T-helper 2 cell treated with Interferon-gamma antibody and Interleukin-4, amounts not matched to agents 100 ng/mL and 5 ng/mL, for 36 hours (primary cell): Measurements from ENCODE around the gene BBS1. TPM values are rescaled to one million over a fixed set of nuclear protein-coding genes. Genes with fewer than 3 reads are reported as not detected.
"Not testable (repeated sequence)": the region's sequence is repeated elsewhere in the genome, so short reads cannot be mapped to it uniquely, and the experiment has no call there.

Experiments used
- intact Hi-C: fragments of 100-400 bp; cut with micrococcal nuclease; formaldehyde crosslinking; loops from one replicate; pipeline ENCODE4 v1.15.1; 2023
- total RNA-seq: library from RNA; stranded (reverse); gene quantifications from 2 replicates; pipeline ENCODE4 v1.2.3, GENCODE V29; 2022

The BBS1 gene
- total RNA-seq, result 14.9 and 18.2 TPM in 2 replicates

DNA sequence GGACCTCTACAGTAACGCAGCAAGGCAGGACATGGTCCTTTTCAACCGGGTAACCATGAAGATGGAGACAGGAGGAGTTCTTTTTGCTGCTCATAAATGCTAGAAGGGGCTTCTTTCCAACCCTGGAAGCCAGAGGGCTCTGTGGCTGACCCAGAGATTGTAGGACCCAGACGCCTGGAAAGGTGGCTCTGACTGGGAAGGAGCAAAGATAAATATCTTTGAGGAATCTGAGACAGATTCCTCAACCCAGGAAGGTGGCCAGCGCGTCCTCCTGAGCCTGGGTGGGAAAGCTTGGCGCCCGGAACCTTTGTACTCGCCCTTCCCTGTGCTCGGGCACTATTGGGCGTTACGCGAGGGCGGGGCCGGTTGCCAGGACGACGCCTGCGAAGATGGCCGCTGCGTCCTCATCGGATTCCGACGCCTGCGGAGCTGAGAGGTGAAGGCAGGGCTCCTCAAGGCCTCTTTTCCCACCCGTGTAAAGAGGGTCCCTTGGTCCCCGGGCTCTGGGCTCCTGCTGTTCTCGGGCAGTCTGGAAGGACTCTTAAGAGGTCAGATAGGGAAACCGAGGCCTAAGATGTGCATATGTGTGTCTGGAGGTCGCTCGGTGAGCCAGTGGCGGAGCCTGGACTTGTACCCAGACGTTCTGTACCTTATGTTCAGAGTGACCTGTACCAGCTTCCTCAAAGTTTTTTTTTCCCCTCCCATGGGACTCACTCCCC, at the start of gene BBS1:
Gene BBS1, plus strand, starts transcription at position 365 of the 719 bp plus-strand sequence. Its CDS starts 25 bp downstream, at position 390.
- intact Hi-C loops, result loop anchor here (1.0 kb wide), 1 partner anchor 30 kb away; the partner anchor contains the start of gene DPP3

DNA sequence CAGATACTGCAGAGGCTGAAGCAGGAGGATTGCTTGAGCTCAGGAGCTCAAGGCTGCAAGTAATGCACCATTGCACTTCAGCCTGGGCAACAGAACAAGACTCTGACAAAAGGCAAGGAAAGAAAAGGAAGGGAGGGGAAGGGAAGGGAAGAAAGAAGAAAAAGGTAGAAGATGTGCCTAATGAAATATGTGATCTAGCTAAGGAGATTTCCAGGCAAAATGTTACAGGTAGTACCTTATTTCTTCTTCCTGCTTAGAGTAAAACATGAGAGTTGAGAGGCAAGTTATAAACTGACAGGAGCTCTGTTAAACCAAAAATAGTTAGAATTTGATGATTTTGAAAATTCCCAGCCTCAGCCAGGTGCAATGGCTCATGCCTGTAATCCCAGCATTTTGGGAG, 48.4 kb upstream of the BBS1 start:
- intact Hi-C loops, result no loop called here

DNA sequence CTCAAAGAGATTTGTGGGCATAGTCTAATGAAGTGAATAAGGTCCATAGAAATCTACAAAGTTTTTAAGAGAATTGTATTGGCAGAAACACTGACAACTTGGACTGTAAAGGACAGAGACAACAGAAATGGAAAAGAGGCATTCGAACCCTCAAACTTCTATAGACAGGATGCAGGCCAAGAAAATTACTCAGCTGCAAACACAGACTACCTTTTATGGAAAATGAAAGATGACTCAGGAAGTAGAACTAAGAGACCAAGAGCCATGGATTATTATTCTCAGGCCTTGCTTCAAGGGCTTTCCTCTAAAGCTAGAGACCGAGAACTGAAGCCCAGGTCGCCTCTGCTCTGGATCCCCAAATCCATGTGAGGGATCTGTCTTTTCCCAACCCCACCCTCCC, 47.5 kb upstream of the BBS1 start:
- intact Hi-C loops, result no loop called here

DNA sequence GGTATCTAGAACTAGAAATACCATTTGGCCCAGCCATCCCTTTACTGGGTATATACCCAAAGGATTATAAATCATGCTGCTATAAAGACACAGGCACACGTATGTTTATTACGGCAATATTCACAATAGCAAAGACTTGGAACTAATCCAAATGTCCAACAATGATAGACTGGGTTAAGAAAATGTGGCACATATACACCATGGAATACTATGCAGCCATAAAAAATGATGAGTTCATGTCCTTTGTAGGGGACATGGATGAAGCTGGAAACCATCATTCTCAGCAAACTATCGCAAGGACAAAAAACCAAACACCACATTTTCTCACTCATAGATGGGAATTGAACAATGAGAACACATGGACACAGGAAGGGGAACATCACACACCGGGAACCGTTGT, 46.3 kb upstream of the BBS1 start:
- intact Hi-C loops, result not testable (repeated sequence)

DNA sequence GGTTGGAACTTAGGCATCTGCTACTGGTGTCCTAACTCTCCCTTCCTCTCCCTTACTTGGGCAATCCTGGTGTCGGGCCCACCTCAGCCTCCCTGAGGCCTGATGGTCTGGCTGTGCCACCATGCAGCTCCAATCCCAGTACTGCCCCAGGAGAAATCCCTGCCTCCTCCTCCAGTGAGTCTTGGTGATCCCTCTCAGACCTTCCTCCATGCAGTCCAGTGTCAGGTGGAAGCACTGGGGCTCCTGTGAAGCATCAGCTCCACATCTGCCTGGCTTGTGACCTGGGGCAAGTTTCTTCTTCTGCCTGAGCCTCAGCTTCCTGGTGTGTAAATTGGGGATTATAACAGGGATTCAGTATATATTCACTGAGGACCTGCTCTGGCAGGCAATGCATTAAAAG, 45.5 kb upstream of the BBS1 start:
- intact Hi-C loops, result no loop called here

DNA sequence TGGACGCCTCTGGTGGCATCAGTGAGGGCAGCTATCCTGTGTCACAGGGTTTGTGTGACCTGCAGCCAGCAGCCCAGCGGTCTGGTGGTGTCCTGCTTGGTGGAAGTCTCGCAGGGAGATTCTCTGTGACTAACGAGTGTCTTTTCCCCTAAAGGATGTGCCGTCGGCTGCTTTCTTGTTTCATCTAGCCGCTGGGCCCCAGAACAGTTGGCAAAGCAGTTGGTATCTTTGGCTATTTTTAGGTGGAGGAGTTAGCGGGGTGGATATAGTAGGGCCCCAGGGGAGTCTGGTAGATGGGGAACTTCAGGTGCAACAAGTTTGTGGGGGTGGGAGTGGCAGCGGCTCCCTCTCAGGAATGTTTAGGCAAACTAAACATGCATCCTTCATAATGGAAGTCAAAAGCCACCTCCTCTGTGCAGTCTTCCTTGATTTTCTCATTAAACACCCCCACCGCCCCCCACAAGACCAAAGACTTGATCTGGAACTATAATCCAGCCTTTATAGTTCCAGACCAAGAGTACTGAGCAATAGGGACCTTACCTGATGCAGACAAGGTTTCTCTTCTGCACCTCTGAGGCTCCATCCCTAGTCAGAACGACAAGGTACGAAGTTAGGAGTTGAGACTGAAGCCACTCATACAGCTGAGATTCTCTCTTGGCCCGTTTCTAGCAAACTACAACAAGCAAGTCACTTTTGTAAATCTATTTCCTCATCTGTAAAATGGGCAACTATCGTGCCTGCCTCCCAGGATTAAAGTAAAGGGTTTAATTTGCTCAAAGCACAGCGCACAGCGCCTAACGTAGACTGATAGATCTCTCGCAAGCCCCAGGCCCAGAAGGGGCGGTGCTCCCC, 44.8 kb upstream of the BBS1 start:
- intact Hi-C loops, result loop anchor here (1.0 kb wide), 3 partner anchors 15 to 153 kb away; partner anchors contain the start of gene DPP3

DNA sequence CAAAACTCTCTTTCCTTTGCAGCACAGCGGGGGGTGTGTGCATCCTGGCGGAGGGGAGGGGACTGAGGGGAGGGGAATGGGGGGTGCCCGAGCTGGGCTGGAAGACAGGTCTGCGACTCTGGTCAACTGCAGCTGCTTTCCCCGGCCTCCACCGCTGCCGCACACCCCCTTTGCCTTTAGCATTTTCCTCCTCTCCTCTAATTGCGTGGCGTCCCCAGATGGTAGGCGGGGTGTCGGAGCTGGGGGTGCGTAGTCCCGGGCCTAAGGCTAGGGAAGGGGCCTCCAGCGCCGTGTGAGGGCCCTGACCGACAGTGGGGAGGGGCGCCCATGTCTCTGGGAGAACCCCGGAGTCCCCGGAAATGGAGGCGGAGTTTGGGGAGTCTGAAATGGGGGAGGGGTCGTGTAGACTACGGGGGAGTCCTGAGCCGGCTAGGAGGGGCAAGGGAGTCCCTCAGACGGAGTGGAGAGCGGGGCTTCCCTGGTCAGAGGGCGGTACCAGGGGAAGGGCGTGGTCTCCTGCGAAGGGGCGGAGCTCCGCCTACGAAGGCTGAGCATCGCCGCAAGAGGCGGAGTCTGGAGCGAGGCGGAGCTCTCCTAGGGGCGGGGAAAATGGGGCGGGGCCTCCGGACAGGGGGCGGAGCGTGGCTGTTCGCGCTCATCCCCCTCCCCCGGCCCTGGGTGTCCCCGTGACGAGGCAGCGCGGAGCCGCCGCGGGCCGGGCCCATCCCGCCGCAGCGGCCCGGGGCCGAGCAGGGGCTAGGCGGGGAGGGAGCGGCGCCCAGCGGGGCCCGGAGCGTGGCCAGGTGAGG, 44.0 kb upstream of the BBS1 start, which contains the start of gene PELI3:
Gene PELI3, plus strand, starts transcription at position 681 of the 809 bp plus-strand sequence. CDS start 1,224 bp downstream, outside the sequence.
- intact Hi-C loops, result loop anchor here (1.0 kb wide), 3 partner anchors 14 to 154 kb away; partner anchors contain the start of gene DPP3

DNA sequence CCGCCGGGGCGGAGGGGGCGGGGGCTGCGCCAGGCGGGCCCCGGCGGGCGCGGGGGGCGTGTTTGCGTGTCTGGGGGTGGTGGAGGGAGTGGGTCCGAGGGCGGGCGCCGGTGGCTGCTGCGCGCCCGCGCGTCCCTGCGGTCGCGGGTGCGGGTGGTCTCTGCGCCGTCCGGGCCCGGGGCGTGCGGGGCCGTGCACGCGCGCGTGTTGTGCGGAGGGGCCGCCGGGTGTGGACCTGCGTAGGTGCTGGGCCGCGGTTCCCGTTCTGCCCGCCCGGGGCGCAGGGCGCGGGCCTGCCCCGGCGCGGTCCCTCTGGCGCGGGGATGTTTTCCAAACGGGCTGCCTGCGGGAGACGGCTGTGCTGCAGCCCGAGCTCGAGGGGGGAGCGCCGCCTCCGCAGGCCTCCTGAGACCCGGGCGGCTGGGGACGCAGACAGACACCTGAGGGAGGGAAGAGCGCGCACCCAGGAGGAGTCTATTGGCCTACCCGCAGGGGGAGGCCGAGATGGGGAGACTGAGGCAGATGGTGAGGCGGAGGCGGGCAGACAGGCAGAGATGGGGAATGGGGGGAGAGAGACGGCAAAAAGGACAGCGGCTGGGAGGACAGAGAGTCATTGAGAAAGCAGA, 43.3 kb upstream of the BBS1 start:
- intact Hi-C loops, result no loop called here

DNA sequence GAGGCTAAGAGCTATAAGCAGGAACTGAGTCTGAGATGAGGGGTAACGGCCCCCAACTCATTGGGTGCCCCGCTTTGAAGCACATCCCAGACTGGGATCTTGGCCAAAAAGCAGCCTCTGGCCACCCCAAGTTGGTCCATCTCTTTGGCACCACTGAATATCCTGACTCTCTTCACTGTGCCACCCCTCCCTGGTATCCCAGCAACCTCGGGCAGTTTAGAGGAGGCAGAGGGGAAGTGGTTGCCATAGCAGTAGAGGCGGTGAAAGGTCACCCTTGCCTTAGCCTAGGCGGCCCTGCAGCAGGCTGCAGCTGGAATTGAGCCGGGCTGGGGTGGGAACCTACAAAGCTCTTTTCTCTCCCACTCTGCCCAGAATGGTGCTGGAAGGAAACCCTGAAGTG, 42.7 kb upstream of the BBS1 start:
- intact Hi-C loops, result no loop called here

DNA sequence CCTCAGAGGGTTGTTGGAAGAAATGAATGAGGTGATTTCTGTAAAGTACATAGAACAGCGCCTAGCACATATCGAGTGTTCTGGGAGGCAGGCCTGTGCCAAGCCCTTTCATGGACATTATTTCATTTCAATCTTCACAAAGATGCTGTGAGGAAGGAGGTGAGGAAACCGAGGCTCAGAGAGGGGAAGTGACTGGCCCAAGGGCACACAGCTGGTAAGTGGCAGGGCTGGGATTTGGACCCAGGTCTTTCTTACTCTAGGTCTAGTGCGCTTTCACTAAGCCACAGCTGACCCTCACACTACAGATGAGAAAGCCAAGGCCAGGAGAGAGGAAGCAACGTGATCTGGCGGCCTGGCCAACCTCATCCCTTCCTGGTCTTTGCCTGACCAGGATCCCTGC, 41.7 kb upstream of the BBS1 start:
- intact Hi-C loops, result no loop called here

DNA sequence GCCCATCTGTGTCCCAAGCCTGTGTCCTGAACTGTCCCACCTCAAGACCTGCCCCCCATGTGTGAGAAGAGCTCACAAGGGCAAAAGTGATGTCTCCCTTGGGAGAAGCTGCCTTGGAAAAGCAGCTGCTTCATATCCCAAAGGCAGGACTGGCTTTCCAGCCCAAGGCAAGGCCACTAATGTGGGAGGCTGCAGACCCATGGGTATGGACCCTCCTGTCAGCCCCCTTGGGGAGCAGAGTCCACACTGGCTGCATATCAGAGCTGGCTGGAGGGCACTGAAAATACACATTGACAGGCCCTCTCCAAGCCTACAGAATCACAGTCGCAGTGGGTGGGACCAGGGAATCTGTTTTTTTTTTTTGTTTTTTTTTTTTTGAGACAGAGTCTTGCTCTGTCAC, 41.0 kb upstream of the BBS1 start:
- intact Hi-C loops, result no loop called here

DNA sequence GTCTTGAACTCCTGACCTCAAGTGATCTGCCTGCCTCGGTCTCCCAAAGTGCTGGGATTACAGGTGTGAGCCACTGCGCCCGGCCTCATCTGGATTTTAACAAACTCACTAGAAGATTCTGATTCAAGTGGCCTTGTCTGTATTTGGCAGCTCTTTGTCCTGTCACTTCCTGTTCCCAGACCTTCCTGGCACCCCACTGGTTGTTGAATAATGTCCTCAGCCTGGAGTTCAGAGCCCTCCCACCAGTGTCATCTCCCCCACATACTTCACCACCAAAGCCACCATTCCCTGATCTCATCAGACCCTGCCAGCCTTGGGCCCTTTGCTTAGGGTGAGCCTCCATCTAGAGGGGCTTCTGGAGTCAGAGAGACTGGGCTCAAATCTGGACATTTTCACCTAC, 40.4 kb upstream of the BBS1 start:
- intact Hi-C loops, result no loop called here

DNA sequence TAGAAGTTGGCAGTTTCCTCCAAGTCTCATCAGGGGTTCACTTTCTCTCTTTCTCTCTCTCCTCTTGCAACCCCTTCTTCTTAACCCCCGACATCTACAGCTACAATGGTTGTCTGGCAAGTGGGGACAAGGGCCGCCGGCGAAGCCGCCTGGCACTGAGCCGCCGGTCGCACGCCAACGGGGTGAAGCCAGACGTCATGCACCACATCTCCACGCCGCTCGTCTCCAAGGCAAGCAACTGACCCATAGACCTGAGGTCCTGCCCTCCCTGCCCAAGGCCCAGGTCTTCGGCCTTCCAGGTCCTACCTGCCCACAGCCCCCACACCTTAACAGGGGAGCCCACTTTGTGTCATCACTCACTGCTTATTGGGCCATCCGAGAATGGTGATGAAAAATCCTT, 39.3 kb upstream of the BBS1 start:
- intact Hi-C loops, result no loop called here

DNA sequence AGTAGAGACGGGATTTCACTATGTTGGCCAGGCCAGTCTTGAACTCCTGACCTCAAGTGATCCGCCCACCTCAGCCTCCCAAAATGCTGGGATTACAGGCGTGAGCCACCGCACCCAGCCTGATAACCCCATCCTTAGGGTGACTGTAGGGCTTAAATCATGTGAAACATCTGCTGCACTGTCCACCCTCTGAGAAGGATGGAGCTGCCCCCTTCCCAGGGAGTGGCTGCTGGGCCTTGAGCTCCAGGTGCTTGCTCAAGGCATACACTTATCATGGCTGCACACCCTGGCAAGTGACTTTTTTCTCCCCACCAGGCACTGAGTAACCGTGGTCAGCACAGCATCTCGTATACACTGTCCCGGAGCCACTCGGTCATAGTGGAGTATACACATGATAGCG, 38.4 kb upstream of the BBS1 start:
- intact Hi-C loops, result no loop called here

DNA sequence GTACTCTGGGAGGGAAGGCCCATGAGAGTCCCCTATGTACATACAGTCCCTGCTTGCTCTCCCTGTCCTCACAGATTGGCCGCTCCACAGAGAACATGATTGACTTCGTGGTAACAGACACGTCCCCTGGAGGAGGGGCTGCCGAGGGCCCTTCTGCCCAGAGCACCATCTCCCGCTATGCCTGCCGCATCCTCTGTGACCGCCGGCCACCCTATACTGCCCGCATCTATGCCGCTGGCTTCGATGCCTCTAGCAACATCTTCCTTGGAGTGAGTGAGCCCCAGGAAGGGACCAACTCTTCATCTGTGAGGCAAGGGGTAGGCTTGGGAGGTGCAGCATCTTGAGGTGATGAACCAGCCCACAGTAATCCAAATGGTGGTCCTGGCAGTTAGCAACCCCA, 37.3 kb upstream of the BBS1 start:
- intact Hi-C loops, result no loop called here

DNA sequence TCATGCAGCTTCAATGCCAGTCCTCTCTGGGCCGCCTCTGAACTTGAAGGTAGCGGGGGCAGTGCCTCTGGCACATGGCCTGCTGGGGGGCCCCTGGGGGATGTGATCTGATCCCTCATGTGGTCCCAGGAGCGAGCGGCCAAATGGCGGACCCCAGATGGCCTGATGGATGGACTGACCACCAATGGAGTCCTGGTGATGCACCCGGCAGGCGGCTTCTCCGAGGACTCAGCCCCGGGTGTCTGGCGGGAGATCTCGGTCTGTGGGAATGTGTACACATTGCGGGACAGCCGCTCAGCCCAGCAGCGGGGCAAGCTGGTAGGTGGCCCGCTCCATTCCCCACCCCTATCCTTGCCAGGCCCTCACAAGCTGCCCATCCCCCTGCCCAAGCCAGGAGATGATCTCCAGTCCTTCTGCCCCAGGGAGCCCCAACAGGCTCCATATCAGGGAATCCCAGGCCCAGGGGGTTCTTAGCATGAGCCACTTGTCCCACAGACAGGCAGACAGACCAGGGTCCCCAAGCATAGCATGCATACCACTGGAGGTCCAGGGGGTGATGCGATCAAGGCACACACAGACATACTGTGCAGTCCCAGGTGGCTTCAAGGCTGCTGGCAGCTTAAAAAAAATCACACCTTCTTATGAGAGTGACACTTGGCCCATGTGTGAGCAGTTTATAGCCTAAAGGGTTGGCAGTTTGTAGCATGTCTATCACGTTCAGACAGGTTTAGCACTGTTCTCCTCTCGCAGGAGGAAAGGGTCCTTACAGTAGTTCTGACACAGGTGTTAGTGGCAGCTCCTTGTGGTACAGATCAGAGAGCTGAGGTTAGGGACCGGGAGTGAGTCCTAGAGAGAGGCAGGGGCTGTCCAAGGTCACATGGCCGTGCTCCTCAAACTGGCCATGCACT, 36.6 kb upstream of the BBS1 start:
- intact Hi-C loops, result no loop called here

DNA sequence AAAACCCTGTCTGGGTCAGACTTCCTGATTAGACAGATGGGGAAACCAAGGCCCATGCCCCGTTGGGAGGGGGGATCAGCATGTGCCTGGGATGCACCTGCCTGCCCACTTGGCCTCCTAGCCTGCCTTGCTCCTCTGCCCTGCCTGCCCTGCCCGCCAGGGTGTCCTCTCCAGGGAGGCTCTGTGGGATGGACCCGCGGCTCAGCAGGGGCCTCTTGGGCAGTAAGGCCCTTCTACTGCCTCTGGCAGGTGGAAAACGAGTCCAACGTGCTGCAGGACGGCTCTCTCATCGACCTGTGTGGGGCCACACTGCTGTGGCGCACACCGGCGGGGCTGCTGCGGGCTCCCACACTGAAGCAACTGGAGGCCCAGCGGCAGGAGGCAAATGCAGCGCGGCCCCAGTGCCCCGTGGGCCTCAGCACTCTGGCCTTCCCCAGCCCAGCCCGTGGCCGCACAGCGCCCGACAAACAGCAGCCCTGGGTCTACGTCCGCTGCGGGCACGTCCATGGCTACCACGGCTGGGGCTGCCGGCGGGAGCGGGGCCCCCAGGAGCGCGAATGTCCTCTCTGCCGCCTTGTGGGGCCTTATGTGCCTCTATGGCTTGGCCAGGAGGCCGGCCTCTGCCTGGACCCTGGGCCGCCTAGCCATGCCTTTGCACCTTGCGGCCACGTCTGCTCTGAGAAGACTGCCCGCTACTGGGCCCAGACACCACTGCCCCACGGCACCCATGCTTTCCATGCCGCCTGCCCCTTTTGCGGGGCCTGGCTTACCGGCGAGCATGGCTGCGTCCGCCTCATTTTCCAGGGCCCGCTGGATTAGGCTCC, 34.9 kb upstream of the BBS1 start:
- intact Hi-C loops, result no loop called here

DNA sequence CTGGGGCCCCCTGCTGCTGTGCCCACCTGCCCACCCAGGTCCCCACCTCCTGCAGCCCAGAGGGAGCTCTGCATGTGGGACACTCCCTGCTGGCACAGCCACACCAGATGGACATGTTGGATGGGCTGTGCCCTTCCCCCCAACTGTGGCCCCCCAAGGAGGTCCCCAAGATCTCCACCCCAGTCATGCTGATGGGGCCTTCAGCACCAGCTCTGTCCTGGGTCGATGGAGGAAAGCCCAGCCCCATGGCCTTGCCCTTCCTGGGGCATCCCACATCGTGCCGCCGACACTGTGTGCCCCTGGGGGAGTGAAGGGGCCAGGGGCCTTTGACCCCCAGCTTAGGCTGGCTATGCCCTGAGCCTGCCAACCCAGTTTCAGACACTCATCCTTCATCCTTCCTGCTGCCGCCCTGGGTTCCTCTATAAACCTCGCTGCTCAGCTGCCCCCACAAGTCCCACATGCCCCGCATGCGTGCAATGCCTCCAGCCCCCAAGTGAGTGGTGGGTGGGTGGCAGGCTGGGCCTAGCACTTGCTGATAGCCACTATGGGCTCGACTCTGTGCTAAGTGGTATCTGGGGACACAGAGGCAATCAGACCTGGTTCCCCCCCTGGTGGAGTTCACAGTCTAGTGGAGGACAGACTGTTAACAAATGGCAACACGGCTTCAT, 34.1 kb upstream of the BBS1 start:
- intact Hi-C loops, result no loop called here

DNA sequence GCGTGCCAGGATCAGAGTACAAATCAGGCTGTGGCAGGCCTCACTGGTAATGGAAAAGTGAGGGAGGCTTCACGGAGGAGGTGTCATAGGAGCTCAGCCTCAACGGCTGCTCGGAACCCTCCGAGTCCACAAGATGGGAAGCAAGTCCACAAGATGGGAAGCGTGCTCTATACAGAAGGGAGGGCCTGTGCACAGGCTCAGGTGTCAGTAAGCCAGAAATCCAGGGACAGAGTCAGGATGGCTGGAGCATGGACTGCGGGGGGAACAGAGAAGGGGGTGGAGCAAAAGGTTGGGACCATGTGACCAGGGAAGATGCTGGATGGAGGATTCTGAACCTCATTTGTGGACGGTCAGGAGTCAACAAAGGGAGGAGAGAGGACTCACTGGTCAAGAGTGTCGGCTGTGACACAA, 33.6 kb upstream of the BBS1 start:
- intact Hi-C loops, result no loop called here
